ENCODE measurements around the gene ERICH6.
"Not testable (repeated sequence)": the region's sequence is repeated elsewhere in the genome, so short reads cannot be mapped to it uniquely, and the experiment has no call there.

Gene ERICH6

GRCh38 chr3:150682279-150682678 is 21.4 kb downstream of the ERICH6 start:
- DNase-seq (ENCODE audit: low read depth, low spot score): no peak

- DNase-seq (ENCODE audit: low read depth, low spot score): no peak
These were observed 22.7 kb downstream of the ERICH6 start for GRCh38 chr3:150681057-150681456.

DNA sequence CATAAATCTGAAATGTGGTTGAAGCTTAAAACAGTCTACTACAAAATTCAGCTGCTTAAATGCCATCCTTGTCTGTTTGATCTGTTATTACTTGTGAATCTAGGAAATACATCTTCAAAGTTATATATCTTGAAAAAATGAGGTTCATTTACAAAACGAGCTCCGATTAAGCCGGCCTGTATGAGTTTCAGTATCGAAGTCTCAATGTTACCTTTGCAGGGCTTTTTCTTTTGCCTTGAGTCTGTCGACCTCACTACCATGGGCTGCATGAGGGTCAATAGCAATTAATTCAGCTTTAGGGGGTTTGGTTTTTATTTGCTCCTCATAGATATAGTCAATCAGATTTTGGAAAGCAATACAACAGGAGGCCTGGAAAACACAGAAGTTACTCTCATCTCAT is 23.2 kb downstream of the ERICH6 start:
- no peak for DNase-seq (ENCODE audit: low read depth, low spot score)

DNA sequence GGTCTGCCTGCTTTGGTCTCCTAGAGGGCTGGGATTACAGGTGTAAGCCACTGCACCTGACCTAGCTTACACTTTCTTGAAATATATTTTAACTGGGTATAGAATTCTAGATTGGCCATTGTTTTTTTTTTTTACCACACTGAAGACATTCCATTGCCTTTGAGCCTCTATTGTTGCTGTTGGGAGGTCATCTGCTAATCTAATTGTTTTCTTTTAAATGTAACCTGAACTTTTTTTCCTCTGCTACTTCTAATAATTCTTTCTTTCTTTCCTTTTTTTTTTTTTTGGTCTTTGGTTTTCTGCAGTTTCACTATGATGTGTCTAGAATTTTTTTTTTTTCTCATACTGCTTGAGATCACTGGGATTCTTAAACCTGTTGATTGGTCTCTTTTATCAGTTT is 28.1 kb downstream of the ERICH6 start:
- DNase-seq (ENCODE audit: low read depth, low spot score): no peak

- DNase-seq (ENCODE audit: low read depth, low spot score): no peak
These were observed 29.8 kb downstream of the ERICH6 start for GRCh38 chr3:150673966-150674365.

DNA sequence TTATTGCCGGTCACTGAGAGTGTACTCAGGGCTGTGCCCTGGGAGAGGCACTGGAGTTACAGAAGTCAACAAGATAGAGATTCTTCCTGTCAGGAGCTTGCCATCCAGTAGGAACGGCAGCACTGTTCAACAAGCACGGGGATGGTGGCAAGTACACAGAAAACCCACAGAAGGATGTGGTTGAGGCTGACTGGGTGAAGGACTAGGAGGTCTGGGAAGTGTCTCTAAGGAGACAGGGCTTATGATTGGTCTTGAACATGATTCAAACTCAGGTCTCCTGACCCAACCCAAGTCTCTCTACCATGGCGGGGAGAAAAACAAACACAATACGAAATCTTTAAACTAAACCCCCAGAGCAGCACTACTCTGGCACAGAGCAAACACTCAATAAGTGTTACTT is 37.6 kb downstream of the ERICH6 start:
- DNase-seq (ENCODE audit: low read depth, low spot score): no peak

DNA sequence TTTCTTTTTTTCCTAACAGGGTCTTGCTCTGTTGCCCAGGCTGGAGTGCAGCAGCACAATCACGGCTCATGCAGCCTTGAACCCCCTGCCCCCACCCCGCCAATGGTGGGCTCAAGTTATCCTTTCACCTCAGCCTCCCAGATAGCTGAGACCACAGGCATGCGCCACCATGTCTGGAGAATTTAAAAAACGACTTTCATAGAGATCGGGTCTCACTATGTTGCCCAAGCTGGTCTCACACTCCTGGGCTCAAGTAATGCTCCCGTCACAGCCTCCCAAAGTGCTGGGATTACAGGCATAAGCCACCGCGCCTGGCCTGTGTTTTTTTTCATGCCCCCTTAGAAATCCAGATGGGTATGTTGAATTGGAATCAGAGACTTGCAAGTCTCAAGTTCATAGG is 40.3 kb downstream of the ERICH6 start:
- DNase-seq (ENCODE audit: low read depth, low spot score): no peak

- no peak for DNase-seq (ENCODE audit: low read depth, low spot score)
These were observed 41.1 kb downstream of the ERICH6 start for GRCh38 chr3:150662410-150663200.

DNA sequence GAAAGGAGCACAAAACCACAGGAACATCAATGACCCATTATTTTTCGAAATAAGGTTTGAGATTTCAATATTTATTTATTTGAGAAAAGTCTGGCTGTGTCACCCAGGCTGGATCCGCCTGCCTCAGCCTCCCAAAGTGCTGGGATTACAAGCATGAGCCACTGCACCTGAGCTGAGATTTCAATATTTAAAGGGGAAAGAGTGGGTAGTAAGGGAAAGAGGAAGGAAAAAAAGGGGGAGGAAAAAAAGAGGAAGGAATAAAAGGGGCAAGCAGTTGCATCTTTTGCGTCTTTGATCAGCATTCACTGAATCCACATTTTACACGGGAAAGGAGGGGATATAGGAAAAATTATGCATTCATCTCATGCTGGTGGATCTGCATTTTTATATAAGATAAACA is 47.4 kb downstream of the ERICH6 start:
- DNase-seq (ENCODE audit: low read depth, low spot score): no peak

DNA sequence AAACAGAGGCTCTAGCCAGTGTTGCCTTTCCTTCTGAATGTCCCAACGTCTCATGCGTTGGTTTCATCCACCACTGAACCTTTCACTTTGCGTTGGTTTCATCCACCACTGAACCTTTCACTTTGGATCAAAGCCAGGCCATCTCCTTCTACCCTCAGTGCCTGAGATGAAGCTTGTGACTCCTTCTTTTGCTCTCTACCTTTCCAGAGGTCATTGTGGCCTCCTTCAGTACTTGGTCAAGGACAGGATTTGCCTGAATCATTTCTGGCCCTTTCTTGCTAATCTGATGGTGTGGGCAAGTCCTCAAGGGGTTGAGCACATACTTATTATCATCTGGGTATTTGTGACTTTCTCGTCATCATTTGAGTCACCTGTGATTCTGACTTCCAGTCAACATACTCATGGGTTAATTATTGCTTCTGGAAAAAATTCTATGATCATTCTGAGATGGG is 50.6 kb downstream of the ERICH6 start:
- no peak for DNase-seq (ENCODE audit: low read depth, low spot score)

- no peak for DNase-seq (ENCODE audit: low read depth, low spot score)
These were observed 63.5 kb downstream of the ERICH6 start for GRCh38 chr3:150640256-150640655.

DNA sequence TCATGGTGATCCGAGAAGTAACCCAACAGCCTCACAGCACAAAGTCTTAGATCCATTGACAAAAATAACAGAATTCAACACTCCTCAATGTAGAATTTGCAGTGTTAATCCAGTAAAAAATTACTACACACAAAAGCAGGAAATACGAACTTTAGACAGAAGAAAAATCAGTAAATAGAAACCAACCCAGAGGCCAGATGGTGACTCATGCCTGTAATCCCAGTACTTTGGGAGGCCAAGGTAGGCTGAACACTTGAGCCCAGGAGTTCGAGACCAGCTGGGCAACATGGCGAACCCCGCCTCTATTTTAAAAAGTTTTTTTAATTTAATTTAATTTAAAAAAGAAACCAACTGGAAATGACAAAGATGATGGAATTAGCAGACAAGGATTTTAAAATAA is 64.5 kb downstream of the ERICH6 start:
- no peak for DNase-seq (ENCODE audit: low read depth, low spot score)

DNA sequence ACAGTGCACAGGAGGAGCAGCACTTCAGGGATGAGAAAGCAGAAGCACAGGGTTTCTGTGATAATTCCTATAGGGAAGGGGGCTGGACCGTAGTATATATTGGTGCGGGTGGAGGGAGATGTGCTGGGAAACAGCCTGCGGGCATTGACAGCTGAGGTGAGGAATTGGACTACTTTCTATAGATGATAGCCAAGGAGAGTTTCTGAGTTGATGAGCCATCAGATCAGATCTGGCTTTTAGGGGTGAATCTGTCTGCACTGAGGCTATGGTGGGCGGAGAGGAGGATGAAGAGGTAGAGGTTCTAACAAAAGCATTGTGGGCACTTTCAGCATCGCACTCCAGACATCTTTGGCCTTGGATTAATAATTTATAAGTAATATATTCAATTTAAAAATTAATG is 67.5 kb downstream of the ERICH6 start:
- no peak for DNase-seq (ENCODE audit: low read depth, low spot score)

DNA sequence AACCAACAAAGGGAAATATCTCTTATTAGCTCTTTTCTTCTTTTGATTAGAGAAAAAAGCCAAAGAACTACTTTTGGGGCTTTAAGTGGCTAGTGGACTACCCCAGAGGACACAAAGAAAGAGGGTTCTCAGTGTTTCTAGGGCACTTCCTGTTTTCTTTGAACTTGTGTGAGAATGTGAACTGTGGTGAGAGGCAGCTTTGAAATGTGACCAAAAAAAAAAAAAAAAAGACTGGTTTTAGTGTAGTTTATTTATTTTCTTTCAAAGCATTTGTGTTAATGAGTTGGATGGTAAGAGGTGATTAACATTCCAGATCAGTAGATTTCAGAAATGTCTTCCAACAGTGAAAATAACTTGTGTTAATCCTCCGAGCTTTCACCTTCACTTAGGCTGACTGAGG is 68.2 kb downstream of the ERICH6 start:
- no peak for DNase-seq (ENCODE audit: low read depth, low spot score)

DNA sequence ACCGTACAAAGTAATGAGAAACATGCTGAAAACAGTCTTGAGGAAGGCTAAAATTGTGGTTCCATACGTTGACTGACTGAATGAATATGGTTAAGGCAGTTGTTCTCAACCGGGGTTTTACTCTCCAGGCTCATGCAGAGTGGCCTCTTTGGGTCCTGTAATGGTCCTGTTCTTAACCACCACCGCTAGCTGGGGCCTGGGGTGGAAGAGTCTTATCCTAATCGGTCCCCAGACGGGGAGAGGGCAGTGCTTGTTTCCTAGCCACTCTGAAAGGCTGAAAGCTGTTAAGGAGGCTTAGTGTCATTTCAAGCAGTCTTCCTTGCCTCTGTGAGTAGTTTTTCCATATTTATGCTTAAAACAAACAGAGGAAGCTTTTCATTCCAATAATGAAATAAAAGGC is 68.6 kb downstream of the ERICH6 start:
- no peak for DNase-seq (ENCODE audit: low read depth, low spot score)

GRCh38 chr3:150631515-150632221 is 72.1 kb downstream of the ERICH6 start:
- DNase-seq (ENCODE audit: low read depth, low spot score): no peak

GRCh38 chr3:150627557-150627956 is 76.2 kb downstream of the ERICH6 start:
- DNase-seq (ENCODE audit: low read depth, low spot score): no peak

GRCh38 chr3:150626148-150626930 is 77.4 kb downstream of the ERICH6 start:
- no peak for DNase-seq (ENCODE audit: low read depth, low spot score)

DNA sequence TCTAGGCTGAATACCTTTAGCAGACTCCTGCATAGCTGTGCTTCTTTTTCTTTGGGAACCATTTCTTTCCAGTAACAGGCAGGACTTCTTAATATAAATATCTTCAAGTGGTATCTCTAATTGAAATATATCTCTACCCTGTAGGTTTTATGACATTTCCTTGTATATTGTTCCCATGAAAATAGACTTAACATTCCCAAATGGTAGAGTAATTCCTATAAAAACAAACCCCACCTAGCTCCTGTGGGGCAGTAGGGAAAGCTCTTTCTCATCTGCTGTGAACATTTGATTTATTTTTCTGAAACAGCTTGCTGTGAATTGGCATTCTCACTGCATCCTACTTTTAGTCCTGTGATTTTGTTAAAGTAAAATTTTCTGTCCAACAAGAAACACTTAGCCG is 79.8 kb downstream of the ERICH6 start:
- DNase-seq (ENCODE audit: low read depth, low spot score): no peak

GRCh38 chr3:150622955-150623354 is 80.8 kb downstream of the ERICH6 start:
- DNase-seq (ENCODE audit: low read depth, low spot score): not testable (repeated sequence)

GRCh38 chr3:150620002-150620689 is 83.6 kb downstream of the ERICH6 start:
- no peak for DNase-seq (ENCODE audit: low read depth, low spot score)

All from activated CD4-positive, CD25-positive, alpha-beta regulatory T cell treated with anti-CD3 and anti-CD28 coated beads, Interleukin-2, amount 50 U/mL, for 16 hours (primary cell).